OCI-M2 (cell line): ENCODE data around the gene TPMT.

ENCODE experiments used
- DNase-seq: peaks from one replicate; lab custom pipeline; 2025; ENCODE audit not compliant: unreplicated experiment; lab: John Stamatoyannopoulos, UW

TPMT gene

DNA sequence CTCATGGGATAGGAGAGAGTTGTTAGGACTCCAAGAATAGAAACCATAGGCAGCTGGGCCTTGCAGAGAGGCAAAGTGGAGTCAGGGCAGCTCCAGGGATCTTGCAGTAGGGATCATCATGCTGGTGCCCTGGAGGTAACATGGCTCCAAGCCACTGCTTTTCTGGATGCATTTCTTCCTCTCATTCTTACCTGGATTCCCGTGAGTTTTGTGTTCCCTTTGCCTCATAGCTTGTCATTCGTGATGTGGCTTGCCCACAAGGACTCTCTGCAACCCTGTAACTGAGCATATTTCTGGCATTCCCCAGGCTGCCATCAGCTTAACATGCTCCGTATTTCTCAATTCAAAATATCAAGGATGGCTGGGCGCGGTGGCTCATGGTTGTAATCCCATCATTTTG, 37.7 kb downstream of the TPMT start:
- no peak for DNase-seq

DNA sequence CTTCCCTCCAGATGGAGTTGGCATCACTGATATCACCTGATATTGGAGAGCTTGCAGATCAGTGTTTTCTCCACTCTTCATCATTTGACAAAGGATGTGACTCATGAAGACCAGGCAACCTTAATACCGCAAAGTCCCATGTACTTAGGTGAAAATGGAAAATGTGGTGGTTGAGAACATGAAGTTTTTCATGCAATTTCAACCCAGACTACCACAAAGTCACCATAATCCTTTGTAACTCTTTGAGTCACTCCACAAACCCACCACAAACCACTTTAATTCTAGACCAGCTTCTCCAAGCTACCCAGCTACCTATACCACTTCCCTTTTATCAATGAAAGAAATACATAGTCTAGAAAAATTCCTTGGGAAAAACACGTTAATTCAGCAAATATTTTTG, 39.5 kb downstream of the TPMT start:
- DNase-seq, result no peak

DNA sequence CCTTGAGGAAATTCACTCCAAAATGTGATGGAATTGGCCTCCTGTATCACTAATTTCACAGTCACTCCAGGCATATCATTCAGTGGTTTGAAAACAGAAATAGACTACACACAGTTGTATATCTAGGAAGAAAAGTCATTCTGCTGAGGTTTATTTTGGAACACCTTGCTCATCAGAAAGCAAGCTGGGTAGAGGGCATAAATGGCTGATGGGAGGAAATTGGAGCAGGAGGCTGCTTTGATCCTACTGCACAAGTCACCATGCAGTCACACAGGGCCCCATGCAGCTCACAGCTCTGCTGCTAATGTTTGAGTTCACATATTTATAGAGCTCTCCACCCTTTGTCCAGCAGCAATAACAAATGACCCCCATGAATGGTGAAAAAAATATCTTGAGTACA, 44.7 kb downstream of the TPMT start:
- DNase-seq, result no peak

DNA sequence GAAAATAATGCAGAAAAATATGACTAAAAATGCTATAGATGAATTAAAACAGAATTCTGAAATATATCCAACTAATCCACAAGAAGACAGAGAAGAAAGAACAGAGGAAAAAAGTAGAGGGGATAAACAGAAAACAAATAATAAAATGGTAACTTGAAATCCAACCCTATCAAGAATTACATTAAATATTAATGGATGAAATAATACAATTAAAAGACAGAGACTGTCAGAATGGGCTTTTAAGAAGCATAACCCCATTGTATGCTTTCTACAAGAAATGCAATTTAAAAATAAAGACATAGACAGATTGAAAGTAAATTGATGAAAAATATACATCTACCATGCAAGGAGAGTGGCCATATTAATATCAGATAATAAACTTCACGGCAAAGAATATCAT, 47.8 kb downstream of the TPMT start:
- no peak for DNase-seq

DNA sequence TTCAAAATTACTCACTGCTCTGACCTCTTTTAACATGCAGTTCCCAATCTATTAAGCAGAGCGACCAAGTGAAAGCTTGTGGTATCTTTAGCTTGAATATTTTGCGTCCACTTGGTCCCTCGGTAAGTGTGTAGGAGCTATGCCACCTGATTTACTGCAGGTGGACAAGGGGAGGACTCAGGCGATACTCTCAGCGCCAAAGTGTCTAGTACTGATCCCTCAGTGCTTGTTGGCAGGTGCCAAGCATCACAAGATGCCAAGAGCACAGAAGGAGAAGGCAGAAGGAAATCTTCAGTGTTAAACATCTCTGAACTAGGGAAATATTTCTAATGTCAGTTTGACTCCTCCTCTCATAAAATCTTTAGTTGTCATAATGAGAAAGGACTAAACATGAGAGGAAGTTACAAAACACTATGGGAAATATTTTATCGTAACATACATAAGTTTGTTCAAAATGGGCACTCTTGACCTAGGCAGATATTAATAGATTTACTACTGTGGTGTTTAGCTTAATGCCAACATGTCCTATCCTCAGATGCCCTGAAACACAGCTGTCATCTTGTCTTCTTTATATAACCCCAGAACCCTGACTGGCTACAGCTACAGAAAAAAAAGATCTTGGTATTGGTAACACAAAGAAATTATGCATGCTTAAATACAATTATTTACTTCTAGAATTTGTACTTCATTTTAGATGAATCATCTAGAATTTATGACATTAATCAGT, 51.9 kb downstream of the TPMT start:
- DNase-seq, result no peak

DNA sequence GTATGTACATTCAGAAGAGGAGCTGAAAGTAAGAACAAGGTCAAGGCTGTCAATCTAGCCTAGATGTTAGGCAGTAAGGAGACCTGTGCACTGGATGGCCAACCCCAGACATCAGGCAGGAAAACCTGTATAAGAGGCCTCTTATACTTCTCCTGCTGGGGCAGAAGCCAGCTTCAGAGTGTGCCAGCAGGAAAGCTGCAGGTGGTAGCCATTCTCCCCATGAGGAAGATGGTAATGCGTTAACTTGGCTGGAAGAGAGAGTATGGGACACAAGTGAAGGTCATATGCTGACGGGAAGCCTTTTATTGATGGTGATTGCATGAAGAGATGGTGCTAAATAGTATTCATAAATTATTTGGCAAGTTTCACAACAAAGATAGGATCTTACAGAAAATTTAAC, 53.0 kb downstream of the TPMT start:
- DNase-seq, result no peak

DNA sequence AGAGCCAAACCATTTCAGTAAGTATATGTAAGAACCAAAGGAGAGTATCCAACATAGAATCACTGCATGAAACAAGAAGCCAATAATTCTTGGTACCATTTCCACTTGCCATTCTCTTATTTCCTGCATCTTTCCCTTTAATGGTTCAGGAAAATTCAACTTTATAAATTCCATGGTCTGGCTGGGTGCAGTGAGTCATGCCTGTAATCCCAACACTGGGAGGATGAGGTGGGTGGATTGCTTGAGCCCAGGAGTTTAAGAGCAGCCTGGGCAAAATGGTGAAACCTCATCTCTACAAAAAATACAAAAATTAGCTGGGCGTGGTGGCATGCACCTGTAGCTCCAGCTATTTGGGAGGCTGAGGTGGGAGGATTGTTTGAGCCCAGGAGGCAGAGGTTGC, 53.6 kb downstream of the TPMT start:
- DNase-seq, result no peak

DNA sequence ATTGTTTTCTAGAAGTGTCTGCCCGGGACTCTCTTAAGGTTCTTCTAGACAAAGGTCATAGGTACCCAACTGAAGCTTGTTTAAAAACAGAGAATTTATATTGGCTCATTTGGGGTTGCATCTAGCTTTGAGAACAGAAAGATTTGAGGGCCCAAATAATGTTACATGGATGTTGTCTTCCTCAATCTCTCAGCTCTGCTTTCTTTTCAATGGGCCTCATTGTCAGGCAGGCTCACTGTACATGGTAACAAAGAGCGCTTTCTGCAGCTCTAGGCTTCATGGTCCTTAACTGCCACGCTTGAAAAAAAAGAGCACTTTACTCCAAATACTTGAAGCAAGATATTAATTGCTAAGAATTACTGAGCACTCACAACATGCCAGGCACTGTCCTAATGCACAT, 54.6 kb downstream of the TPMT start:
- no peak for DNase-seq

DNA sequence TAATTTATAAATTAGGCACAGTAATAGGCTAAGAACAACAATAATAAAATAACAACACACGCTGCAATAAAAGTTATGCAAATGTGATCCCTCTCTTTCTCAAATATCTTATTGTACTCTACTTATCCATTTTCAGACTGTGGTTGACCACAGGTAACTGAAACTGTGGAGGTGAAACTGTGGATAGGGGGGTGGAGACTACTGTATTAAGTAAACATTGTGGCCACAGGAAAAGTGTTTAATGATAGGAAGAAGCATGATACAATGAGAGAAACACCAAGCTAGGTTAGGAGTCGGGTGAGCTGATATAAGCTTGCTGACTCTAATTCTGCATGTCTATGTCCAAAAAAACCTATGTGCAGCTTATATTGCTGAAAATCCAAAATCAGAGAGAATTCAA, 55.4 kb downstream of the TPMT start:
- no peak for DNase-seq

DNA sequence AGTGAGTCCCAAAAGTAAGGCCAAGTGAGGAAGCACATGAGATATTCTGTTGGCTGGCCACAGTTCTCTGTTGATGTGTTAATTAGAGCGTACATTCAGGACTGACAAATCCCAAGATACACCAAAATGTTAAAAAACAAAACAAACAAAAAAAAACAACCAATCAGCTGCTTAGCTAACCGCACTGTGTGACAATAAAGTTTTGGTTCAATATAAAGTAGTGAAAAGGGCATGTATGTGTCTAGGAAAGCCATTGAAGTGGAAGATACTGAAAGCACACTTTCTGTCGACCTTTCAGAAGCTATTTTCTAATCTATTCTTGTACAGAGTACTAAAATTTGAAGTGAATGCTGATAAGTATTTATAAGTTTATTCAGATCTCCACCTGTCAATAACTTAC, 58.5 kb downstream of the TPMT start:
- DNase-seq, result no peak

DNA sequence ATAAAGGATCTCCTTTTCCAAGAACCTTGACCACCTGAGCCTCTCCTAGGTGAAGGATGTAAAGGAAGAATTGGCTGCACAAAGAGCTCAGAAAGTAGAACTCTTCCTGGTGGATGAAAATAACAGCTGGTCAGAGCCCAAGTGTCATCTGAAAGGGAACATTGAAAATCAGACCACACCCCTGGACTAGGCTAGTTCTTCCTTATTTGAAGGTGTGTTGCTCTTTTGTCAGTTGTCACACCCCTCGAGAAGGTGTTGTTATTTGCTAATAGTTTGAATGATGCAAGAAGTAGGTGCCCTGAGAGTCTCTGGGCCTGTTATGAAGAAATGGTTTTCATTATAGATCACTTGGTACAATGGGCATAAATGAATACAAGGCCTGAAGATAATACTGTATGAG, 63.5 kb downstream of the TPMT start:
- DNase-seq, result no peak

DNA sequence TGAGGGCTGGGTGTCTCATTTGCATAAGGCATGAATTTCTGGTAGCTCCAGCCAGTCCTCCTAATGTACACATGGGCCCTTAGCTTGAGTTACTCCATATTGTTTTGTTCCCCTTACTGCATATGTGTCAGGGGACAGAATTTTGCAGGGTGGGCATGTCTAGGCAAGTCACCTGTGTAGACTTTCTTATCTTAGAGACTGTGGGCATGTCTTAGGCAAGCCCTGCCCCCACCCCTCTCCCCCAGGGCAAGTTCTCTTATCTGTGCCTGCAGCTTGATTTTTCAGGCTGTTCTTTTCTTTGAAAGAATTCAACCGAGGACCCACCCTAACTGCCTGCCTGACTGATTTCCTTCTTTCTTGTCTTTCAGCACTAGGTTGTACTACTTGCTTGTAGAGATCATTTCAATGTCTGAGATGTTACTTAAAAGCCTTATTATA, 64.5 kb downstream of the TPMT start:
- DNase-seq, result no peak

DNA sequence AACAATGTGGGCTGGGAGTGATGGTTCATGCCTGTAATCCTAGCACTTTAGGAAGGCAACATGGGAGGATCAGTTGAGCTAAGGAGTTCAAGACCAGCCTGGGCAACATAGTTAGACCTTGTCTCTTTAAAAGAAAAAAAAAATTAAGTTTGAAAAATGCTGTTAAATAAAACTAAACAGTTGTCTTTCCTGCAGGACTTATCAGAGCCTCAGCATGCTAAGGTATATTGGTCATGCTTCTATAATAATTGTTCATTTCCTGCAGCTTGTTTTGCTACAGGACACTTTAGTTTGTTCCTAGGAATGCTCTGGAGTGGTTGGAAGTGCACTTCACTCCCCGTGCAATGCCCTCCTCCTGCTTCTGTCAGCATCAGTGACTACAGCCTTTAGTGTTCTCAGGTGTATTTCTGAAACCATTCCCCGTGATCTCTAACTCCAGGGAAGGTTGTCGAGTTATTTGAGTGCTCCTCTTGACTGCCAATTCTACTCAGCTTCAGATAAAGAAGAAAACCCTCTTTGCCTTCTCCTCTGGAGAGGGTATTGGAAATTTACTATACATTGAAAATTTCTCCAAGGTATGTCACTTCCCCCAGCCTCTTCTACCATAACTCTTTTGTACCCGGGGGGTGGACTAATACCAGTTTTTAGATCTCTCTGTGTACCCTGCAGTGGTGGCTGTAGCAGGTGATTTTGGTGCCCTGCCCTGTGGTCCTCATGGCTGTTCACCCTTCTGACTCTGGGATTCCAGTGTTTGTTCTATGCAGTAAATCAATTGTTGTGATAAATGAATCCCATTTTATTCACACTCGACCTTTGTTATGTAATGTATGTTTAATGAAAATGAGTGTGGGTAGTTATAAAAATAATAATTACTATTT, 66.2 kb downstream of the TPMT start:
- no peak for DNase-seq

DNA sequence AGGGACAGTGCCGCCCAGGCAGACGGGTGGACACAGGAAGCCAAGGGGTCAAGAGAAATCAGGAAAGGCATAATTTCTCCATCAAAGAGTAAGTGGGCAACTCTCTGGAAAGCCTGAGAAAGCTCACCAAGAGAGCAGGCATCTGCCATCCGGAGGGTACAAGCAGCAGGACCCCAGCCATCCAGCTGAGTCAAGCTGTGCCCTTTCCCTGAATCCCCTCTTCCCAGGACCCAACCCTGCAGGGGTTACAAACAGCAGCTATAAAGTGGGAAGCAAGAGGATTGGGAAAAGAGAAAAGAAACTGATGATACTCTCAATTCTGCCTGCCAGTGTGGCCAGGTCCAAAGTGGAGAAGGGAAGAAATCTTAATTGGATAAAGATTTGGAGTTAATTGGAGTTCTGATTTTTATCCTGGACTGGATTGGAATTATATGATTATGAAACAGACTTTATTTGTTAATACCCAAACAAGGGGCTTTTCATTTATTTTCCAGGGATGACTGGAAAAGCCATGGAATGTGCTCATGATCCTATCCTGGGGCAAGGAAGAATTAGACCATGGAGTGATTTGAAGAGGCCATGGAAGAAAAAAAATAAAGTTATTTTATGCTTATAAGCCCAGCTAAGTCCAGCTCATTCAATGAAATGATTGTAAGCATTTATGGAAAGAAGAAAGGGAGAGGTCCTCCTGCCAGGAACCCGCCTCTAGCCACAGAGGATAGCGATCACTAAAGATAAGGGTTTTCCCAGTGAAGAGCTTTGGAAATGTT, 67.3 kb downstream of the TPMT start:
- DNase-seq, result no peak

DNA sequence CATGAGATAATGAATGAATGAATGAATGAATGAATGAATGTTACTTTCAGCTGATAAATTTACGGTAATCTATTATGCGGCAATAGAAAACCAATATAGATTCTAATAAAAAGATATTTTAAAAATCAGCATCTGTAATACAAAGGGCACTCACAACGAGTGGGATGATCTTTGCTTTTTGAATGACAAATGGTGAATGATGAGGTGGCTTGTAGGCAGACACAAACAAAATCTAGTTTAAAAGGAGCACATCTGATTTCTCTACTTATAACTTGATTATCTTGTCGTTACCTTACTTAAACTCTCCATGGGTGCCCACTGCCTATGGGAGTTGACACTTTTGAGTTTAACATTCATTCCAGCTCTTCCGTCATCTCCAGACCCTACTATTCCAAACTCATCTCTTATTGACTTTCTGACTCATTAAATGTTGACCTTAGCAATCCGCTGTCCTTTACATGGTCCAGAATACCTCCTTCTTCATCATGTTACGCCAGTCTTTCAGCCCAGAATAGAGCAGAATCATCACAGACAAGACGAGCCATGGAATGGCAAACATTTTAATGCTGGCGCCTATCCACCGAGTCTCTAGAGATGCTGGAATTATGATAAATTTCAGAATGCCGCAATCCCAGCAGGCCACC, 73.7 kb downstream of the TPMT start:
- DNase-seq, result no peak

DNA sequence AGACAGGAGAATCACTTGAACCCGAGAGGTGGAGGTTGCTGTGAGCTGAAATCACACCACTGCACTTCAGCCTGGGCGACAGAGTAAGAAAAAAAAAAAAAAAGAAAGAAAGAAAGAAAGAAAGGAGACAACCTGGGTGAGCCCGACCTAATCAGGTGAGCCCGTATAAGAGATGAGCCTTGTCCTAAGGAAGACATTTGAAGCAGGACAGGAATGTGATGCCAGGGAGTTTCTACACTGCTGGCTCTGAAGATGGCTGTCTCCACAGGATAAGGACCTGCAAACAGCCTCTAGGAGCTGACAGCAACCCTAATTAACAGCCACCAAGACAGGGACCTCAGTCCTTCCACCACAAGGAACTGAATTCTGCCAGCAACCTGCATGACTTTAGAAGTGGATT, 74.3 kb downstream of the TPMT start:
- DNase-seq, result no peak

DNA sequence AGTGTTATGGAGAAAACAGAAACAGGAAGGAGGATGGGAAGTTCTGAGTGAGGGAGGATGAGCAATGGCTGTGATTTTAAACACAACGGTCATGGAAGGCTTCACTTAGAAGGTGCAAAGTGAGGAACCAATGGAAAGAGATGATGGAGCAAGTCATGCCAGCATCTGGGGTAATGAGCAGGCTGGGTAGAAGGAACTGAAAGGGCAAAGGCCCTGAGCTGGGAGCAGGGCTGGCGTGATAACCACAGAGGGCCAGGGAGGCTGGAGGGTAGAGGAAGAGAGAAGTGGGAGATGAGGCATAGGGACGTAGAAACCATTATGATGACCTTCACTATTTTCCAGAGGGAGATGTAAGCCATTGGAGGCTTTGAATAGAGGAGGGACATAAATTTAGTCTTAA, 76.0 kb downstream of the TPMT start:
- no peak for DNase-seq
